H1 (cell line): ENCODE results near the gene MYOCOS. TPM values are rescaled to one million over a fixed set of nuclear protein-coding genes. Genes with fewer than 3 reads are reported as not detected.

ENCODE experiments used
- CTCF ChIA-PET: fragments of 300-600 bp; sonication (Branson Sonifier 250); formaldehyde crosslinking; loops from one replicate; lab custom pipeline; 2021; ENCODE audit not compliant: partially characterized antibody; lab: Charles Lee
- POLR2A ChIA-PET: fragments of 300-600 bp; sonication (Branson Sonifier 250); formaldehyde crosslinking; loops from one replicate; lab custom pipeline; 2021; ENCODE audit warnings: inconsistent platforms; ENCODE audit not compliant: partially characterized antibody; lab: Charles Lee
- DNase-seq, 2 experiments: peaks; one replicate each; pipeline versions ENCODE4 v3.0.0 to v3.0.0-alpha.2; 2010 to 2022; ENCODE audit warnings: low spot score in 2 of 2, low read depth in 1 of 2, mixed read lengths in 1 of 2
- FAIRE-seq: peaks from 2 replicates; lab custom pipeline; 2011; peaks lifted over from hg19 to GRCh38; lab: Jason Lieb, UNC
- H2AFZ ChIP-seq: 2 replicates; pipeline ENCODE4 v1.8.1; 2012; ENCODE audit warnings: low read length, inconsistent platforms
- H2AK5ac ChIP-seq: 2 replicates; pipeline ENCODE4 v1.6.1; 2013; ENCODE audit warnings: low read depth, low read length
- H2BK120ac ChIP-seq: replicated peaks from 2 replicates; pipeline ENCODE3; 2013; ENCODE audit warnings: low read depth, low read length, inconsistent platforms
- H2BK12ac ChIP-seq: 2 replicates; pipeline ENCODE4 v1.6.1; 2013; ENCODE audit warnings: low read depth, low read length
- H2BK15ac ChIP-seq: 2 replicates; pipeline ENCODE4 v1.6.1; 2013; ENCODE audit warnings: low read length
- H2BK20ac ChIP-seq: 2 replicates; pipeline ENCODE4 v1.6.1; 2013; ENCODE audit warnings: low read length
- H2BK5ac ChIP-seq: 2 replicates; pipeline ENCODE4 v1.6.1; 2013; ENCODE audit warnings: low read depth, low read length
- H3K14ac ChIP-seq: 2 replicates; pipeline ENCODE4 v1.6.1; 2013; ENCODE audit warnings: inconsistent platforms; ENCODE audit not compliant: insufficient read length
- H3K18ac ChIP-seq: 2 replicates; pipeline ENCODE4 v1.6.1; 2013; ENCODE audit warnings: low read length; ENCODE audit errors: extremely low read depth
- H3K23ac ChIP-seq: 2 replicates; pipeline ENCODE4 v1.6.1; 2013; ENCODE audit warnings: inconsistent platforms; ENCODE audit not compliant: insufficient read length
- H3K23me2 ChIP-seq: 2 replicates; pipeline ENCODE4 v1.6.1; 2013; ENCODE audit warnings: low read depth, low read length
- H3K27ac ChIP-seq: 2 replicates; pipeline ENCODE4 v1.6.1; 2011; ENCODE audit warnings: low read depth, low read length, inconsistent platforms
- H3K27me3 ChIP-seq, 4 experiments: replicated peaks in 1 of 4; 1 replicate in 1 of 4; 2 replicates in 3 of 4; pipeline versions ENCODE4 v1.6.1 to v1.8.1; 2011 to 2013; ENCODE audit warnings: low read length in 3 of 4, mild to moderate bottlenecking in 3 of 4, inconsistent platforms in 2 of 4, mixed read lengths in 2 of 4, moderate library complexity in 1 of 4; ENCODE audit not compliant: control insufficient read depth in 3 of 4, insufficient read depth in 3 of 4; ENCODE audit errors: extremely low read depth in 1 of 4
- H3K36me3 ChIP-seq, 4 experiments: 2 replicates each; pipeline versions ENCODE4 v1.6.1 to v1.8.1; 2011 to 2013; ENCODE audit warnings: mild to moderate bottlenecking in 4 of 4, low read length in 3 of 4, moderate library complexity in 2 of 4, control low read depth in 1 of 4, inconsistent platforms in 1 of 4; ENCODE audit not compliant: insufficient read depth in 4 of 4, control insufficient read depth in 2 of 4
- H3K4ac ChIP-seq: replicated peaks from 2 replicates; pipeline ENCODE3; 2013; ENCODE audit warnings: low read length, low read depth, mixed read lengths, inconsistent platforms; ENCODE audit not compliant: insufficient read length
- H3K4me1 ChIP-seq, 4 experiments: replicated peaks in 1 of 4; 1 replicate in 1 of 4; 2 replicates in 3 of 4; pipeline versions ENCODE4 v1.6.1 to v1.8.1; 2011 to 2013; ENCODE audit warnings: low read length in 3 of 4, inconsistent platforms in 2 of 4, mixed read lengths in 1 of 4; ENCODE audit not compliant: insufficient read depth in 4 of 4, control insufficient read depth in 3 of 4
- H3K4me2 ChIP-seq, 2 experiments: 2 replicates each; pipeline versions ENCODE4 v1.6.1 to v1.8.1; 2011 to 2013; ENCODE audit warnings: low read depth in 2 of 2, low read length in 2 of 2, control low read depth in 1 of 2, inconsistent platforms in 1 of 2, mild to moderate bottlenecking in 1 of 2; ENCODE audit not compliant: insufficient read depth in 1 of 2
- H3K4me3 ChIP-seq, 4 experiments: fragments of 200-600, 300-600 bp in 1 of 4; sonication (generic), shearing (Covaris generic), sonication (Bioruptor Twin) in 1 of 4; 2 replicates each; pipeline versions ENCODE4 v1.5.1 to v1.8.1; 2011 to 2016; ENCODE audit warnings: low read length in 4 of 4, low read depth in 3 of 4, control low read depth in 2 of 4, inconsistent platforms in 2 of 4, mild to moderate bottlenecking in 2 of 4, mixed read lengths in 1 of 4, moderate library complexity in 1 of 4; ENCODE audit not compliant: insufficient read depth in 2 of 4; ENCODE audit errors: extremely low read depth in 1 of 4
- H3K56ac ChIP-seq: replicated peaks from 2 replicates; pipeline ENCODE3; 2013; ENCODE audit warnings: low read depth, mild to moderate bottlenecking, mixed read lengths, low read length, inconsistent platforms; ENCODE audit not compliant: insufficient read length
- H3K79me1 ChIP-seq: 2 replicates; pipeline ENCODE4 v1.6.1; 2013; ENCODE audit warnings: low read depth, low read length, control low read depth
- H3K79me2 ChIP-seq, 2 experiments: 2 replicates each; pipeline versions ENCODE4 v1.6.1 to v1.8.1; 2012 to 2013; ENCODE audit warnings: low read length in 2 of 2, mild to moderate bottlenecking in 2 of 2, inconsistent platforms in 1 of 2; ENCODE audit not compliant: insufficient read depth in 2 of 2, control insufficient read depth in 1 of 2
- H3K9ac ChIP-seq, 4 experiments: replicated peaks in 1 of 4; 1 replicate in 1 of 4; 2 replicates in 3 of 4; pipeline versions ENCODE4 v1.6.1 to v1.8.1; 2011 to 2013; ENCODE audit warnings: low read depth in 3 of 4, low read length in 3 of 4, control low read depth in 2 of 4, mild to moderate bottlenecking in 2 of 4, moderate library complexity in 2 of 4, inconsistent platforms in 1 of 4; ENCODE audit errors: extremely low read depth in 1 of 4
- H3K9me3 ChIP-seq, 2 experiments: 2 replicates each; pipeline versions ENCODE4 v1.6.1 to v1.8.1; 2012 to 2013; ENCODE audit warnings: mild to moderate bottlenecking in 2 of 2, moderate library complexity in 2 of 2, control low read depth in 1 of 2, inconsistent platforms in 1 of 2, low read depth in 1 of 2, low read length in 1 of 2, mixed read lengths in 1 of 2; ENCODE audit not compliant: insufficient read depth in 2 of 2
- H4K20me1 ChIP-seq, 2 experiments: replicated peaks in 1 of 2; 2 replicates each; pipeline versions ENCODE3 to v1.8.1; 2011 to 2013; ENCODE audit warnings: inconsistent platforms in 2 of 2, low read length in 2 of 2, mild to moderate bottlenecking in 1 of 2; ENCODE audit not compliant: insufficient read depth in 2 of 2, control insufficient read depth in 1 of 2
- H4K5ac ChIP-seq: 2 replicates; pipeline ENCODE4 v1.6.1; 2013; ENCODE audit warnings: low read length, low read depth, mixed read lengths, inconsistent platforms; ENCODE audit not compliant: insufficient read length
- H4K8ac ChIP-seq: 2 replicates; pipeline ENCODE4 v1.8.0; 2013; ENCODE audit warnings: mild to moderate bottlenecking, moderate library complexity, low read length, inconsistent platforms; ENCODE audit not compliant: insufficient read depth; ENCODE audit errors: extremely low read depth
- H4K91ac ChIP-seq: replicated peaks from 2 replicates; pipeline ENCODE3; 2013; ENCODE audit warnings: low read length, mixed read lengths, inconsistent platforms; ENCODE audit not compliant: insufficient read length
- BCL11A ChIP-seq, 2 experiments: IDR thresholded peaks; one replicate each; pipeline ENCODE4 v1.6.1; 2011; ENCODE audit warnings: low read depth in 2 of 2, low read length in 2 of 2, mild to moderate bottlenecking in 2 of 2
- CBX8 ChIP-seq: fragments of 300-800, 300-1000 bp; sonication (generic); IDR thresholded peaks from 2 replicates; pipeline ENCODE4 v1.7.1; 2016; ENCODE audit warnings: low read depth, low read length, borderline replicate concordance
- CEBPB ChIP-seq: IDR thresholded peaks from 2 replicates; pipeline ENCODE4 v1.6.1; 2012; ENCODE audit warnings: low read depth, low read length
- CHD1 ChIP-seq: IDR thresholded peaks from 2 replicates; pipeline ENCODE4 v1.6.1; 2012; ENCODE audit warnings: low read depth, low read length, improper control_type of control experiment
- CHD2 ChIP-seq: IDR thresholded peaks from 2 replicates; pipeline ENCODE4 v1.6.1; 2012; ENCODE audit warnings: low read length, improper control_type of control experiment
- CTBP2 ChIP-seq: IDR thresholded peaks from 2 replicates; pipeline ENCODE4 v1.7.0; 2011; ENCODE audit warnings: borderline replicate concordance, mild to moderate bottlenecking, moderate library complexity, mixed read lengths, low read length; ENCODE audit not compliant: insufficient read depth, insufficient read length
- E2F6 ChIP-seq: IDR thresholded peaks from 2 replicates; pipeline ENCODE4 v1.6.1; 2012; ENCODE audit warnings: inconsistent platforms
- GABPA ChIP-seq: IDR thresholded peaks from 2 replicates; pipeline ENCODE4 v1.6.1; 2011; ENCODE audit warnings: mild to moderate bottlenecking, low read length, moderate library complexity, borderline replicate concordance; ENCODE audit not compliant: insufficient read depth
- HDAC6 ChIP-seq: IDR thresholded peaks from one replicate; pipeline ENCODE4 v1.7.1; 2012; ENCODE audit warnings: low read depth, mild to moderate bottlenecking, inconsistent platforms, low read length, moderate library complexity
- KDM5A ChIP-seq: fragments of 200-600 bp; IDR thresholded peaks from 2 replicates; pipeline ENCODE4 v1.7.1; 2012; ENCODE audit warnings: mild to moderate bottlenecking, low read length, inconsistent platforms, mixed read lengths
- MAX ChIP-seq: IDR thresholded peaks from 2 replicates; pipeline ENCODE4 v1.6.1; 2012; ENCODE audit warnings: inconsistent platforms
- POLR2AphosphoS5 ChIP-seq: IDR thresholded peaks from 2 replicates; pipeline ENCODE4 v1.6.1; 2011; ENCODE audit warnings: low read depth, low read length
- SAP30 ChIP-seq: fragments of 300-600 bp; sonication (generic); IDR thresholded peaks from 2 replicates; pipeline ENCODE4 v1.7.1; 2012; ENCODE audit warnings: low read length, moderate library complexity, mild to moderate bottlenecking, inconsistent platforms; ENCODE audit not compliant: insufficient read depth, insufficient replicate concordance
- SIRT6 ChIP-seq: IDR thresholded peaks from one replicate; pipeline ENCODE4 v1.7.1; 2012; ENCODE audit warnings: low read length, inconsistent platforms
- TAF1 ChIP-seq: IDR thresholded peaks from 2 replicates; pipeline ENCODE4 v1.6.1; 2011; ENCODE audit warnings: mild to moderate bottlenecking, low read depth, low read length
- WGBS, 2 experiments: shearing (Covaris generic) in 1 of 2; methylation state at CpG; one replicate each; pipeline versions ENCODE4 v1.1.6 to v1.1.7; 2013 to 2015; ENCODE audit warnings: low lambda C conversion rate in 2 of 2, mixed read lengths in 2 of 2, inconsistent platforms in 1 of 2, low coverage in 1 of 2, missing lambda C conversion rate in 1 of 2; ENCODE audit not compliant: insufficient replicate concordance in 2 of 2, insufficient coverage in 1 of 2, insufficient read length in 1 of 2; ENCODE audit errors: extremely low coverage in 1 of 2, missing lambda C conversion rate in 1 of 2; 5-methylcytosine and 5-hydroxymethylcytosine counted together
- polyA plus RNA-seq, 7 experiments: library from polyadenylated mRNA; depleted of rRNA in 3 of 7; stranded (reverse) in 5 of 7; unstranded in 2 of 7; fragments of >200 nt in 5 of 7; fragments of 200-250 nt in 2 of 7; gene quantifications; 1 replicate in 5 of 7; 2 replicates in 1 of 7; 4 replicates in 1 of 7; pipeline versions ENCODE4 v1.2.1 to v1.2.3, GENCODE V29; 2011 to 2013; ENCODE audit warnings: missing spikeins in 2 of 7, mixed read lengths in 2 of 7
- total RNA-seq: library from RNA; stranded (reverse); fragmentation: NEBNext Ultra II Directional; extraction: Animal tissue kit (Norgen Biotek cat#: 25700); gene quantifications from 2 replicates; pipeline ENCODE4 v1.2.1, GENCODE V29; 2021

The MYOCOS gene
- total and polyA plus RNA-seq, 2 of the 8 experiments (the other 6 are each of a cell fraction or from before 2014, with no cell fraction given) = not detected

- CTCF ChIA-PET = no interaction called here
- H4K91ac ChIP-seq = no peak overlapping the region
- H3K14ac ChIP-seq = no peak overlapping the region
- H3K27me3 ChIP-seq = no peaks in the 10 kb centered on the region
- H3K23me2 ChIP-seq = no peaks in the 10 kb centered on the region
- no peaks in the 10 kb centered on the region for H4K20me1 ChIP-seq
- no peak overlapping the region for H3K4me2 ChIP-seq
- H4K5ac ChIP-seq = no peak overlapping the region
- no peak overlapping the region for H3K4me3 ChIP-seq
- H3K56ac ChIP-seq = no peak overlapping the region
- H3K9me3 ChIP-seq = no peaks in the 10 kb centered on the region
- no peak overlapping the region for H2BK12ac ChIP-seq
- no peak overlapping the region for H2BK5ac ChIP-seq
- no peak overlapping the region for H3K27ac ChIP-seq
- no peak overlapping the region for H2BK20ac ChIP-seq
- POLR2A ChIA-PET = no interaction called here
- H2AK5ac ChIP-seq = no peak overlapping the region
- H3K4me1 ChIP-seq = no peaks in the 10 kb centered on the region
- no peaks in the 10 kb centered on the region for H3K79me2 ChIP-seq
- no peak overlapping the region for H3K18ac ChIP-seq
- no peak overlapping the region for H2BK120ac ChIP-seq
- no peak overlapping the region for H3K9ac ChIP-seq
- WGBS, 2 experiments = 81% methylated on average over 2 of the region's 2 CpGs; no CpG with 5 or more reads in 1 of the 2 experiments
- DNase-seq (no peak), FAIRE-seq (no peak)
- no peak overlapping the region for H2BK15ac ChIP-seq
- H2AFZ ChIP-seq = no peak overlapping the region
- no peak overlapping the region for H3K23ac ChIP-seq
- H3K79me1 ChIP-seq = no peaks in the 10 kb centered on the region
- no peaks in the 10 kb centered on the region for H3K36me3 ChIP-seq
- H3K4ac ChIP-seq = no peak overlapping the region
- no peak overlapping the region for H4K8ac ChIP-seq
- TF ChIP-seq BCL11A (IDR thresholded peaks at IDR 0.05; ENCODE audit: low read depth in 2 of 2, low read length in 2 of 2) (no peak), CTBP2 (no peak), KDM5A (no peak), CEBPB (no peak), POLR2AphosphoS5 (no peak), SIRT6 (no peak), TAF1 (no peak), MAX (no peak), CBX8 (no peak), GABPA (no peak), CHD1 (no peak), SAP30 (no peak), E2F6 (no peak), CHD2 (no peak), HDAC6 (no peak)
Measured at GRCh38 chr1:171610385-171610784, 11.7 kb upstream of the MYOCOS start.
